GM11168 (cell line): ENCODE data around the gene FLVCR2.

Source experiments
- in situ Hi-C: fragments of 300-500 bp; cut with MboI; formaldehyde crosslinking; loops from one replicate; pipeline ENCODE4 v1.12.0; 2022; ENCODE audit warnings: low sequenced_read_pairs; ENCODE audit not compliant: unreplicated experiment

Gene FLVCR2

GRCh38 chr14:75578102-75578785 is at the start of gene FLVCR2:
TSS of gene FLVCR2 (plus strand) at chr14:75578620. CDS start at chr14:75578973, 353 bp downstream.
- in situ Hi-C loops = no loop called here

GRCh38 chr14:75531256-75531655 is 47.2 kb upstream of the FLVCR2 start:
- in situ Hi-C loops = no loop called here

GRCh38 chr14:75531660-75532317 is 46.6 kb upstream of the FLVCR2 start:
- in situ Hi-C loops = no loop called here

- in situ Hi-C loops = no loop called here
Observed at GRCh38 chr14:75533791-75534555, 44.4 kb upstream of the FLVCR2 start.

GRCh38 chr14:75535164-75535898 is 43.1 kb upstream of the FLVCR2 start:
- in situ Hi-C loops = no loop called here

GRCh38 chr14:75537071-75537470 is 41.3 kb upstream of the FLVCR2 start:
- in situ Hi-C loops = no loop called here

GRCh38 chr14:75539162-75539560 is 39.3 kb upstream of the FLVCR2 start:
- in situ Hi-C loops = no loop called here

- in situ Hi-C loops = no loop called here
Observed at GRCh38 chr14:75539561-75540478, 38.6 kb upstream of the FLVCR2 start.

- in situ Hi-C loops = no loop called here
Observed at GRCh38 chr14:75540479-75540851, 38.0 kb upstream of the FLVCR2 start.

- in situ Hi-C loops = no loop called here
Observed at GRCh38 chr14:75542588-75543091, 35.8 kb upstream of the FLVCR2 start.

- in situ Hi-C loops = no loop called here
Observed at GRCh38 chr14:75543253-75543652, 35.2 kb upstream of the FLVCR2 start.

GRCh38 chr14:75543786-75544185 is 34.6 kb upstream of the FLVCR2 start:
- in situ Hi-C loops = no loop called here

GRCh38 chr14:75545907-75546306 is 32.5 kb upstream of the FLVCR2 start:
- in situ Hi-C loops = no loop called here

- in situ Hi-C loops = no loop called here
Observed at GRCh38 chr14:75547552-75548250, 30.7 kb upstream of the FLVCR2 start.

GRCh38 chr14:75548544-75548943 is 29.9 kb upstream of the FLVCR2 start:
- in situ Hi-C loops = no loop called here

GRCh38 chr14:75549169-75549568 is 29.3 kb upstream of the FLVCR2 start:
- in situ Hi-C loops = no loop called here

- in situ Hi-C loops = no loop called here
Observed at GRCh38 chr14:75551021-75551420, 27.4 kb upstream of the FLVCR2 start.

GRCh38 chr14:75553157-75553556 is 25.3 kb upstream of the FLVCR2 start:
- in situ Hi-C loops = no loop called here
